DOHH2 (cell line): ENCODE data around the gene TMEM74B.

Experiments
- H3F3A ChIP-seq: fragments of 200-600 bp; sonication (generic), shearing (Covaris generic); 2 replicates; pipeline ENCODE4 v1.6.0; 2016; ENCODE audit warnings: antibody characterized with exemption, mild to moderate bottlenecking; ENCODE audit not compliant: control insufficient read depth, insufficient read depth
- H3K27ac ChIP-seq: fragments of 200-600 bp; sonication (generic); 2 replicates; pipeline ENCODE4 v1.5.1; 2014; ENCODE audit warnings: low read depth, mild to moderate bottlenecking, low read length, moderate library complexity
- H3K27me3 ChIP-seq: fragments of 200-600 bp; sonication (generic); 2 replicates; pipeline ENCODE4 v1.6.1; 2014; ENCODE audit warnings: mild to moderate bottlenecking, low read length, mixed read lengths; ENCODE audit not compliant: control insufficient read depth
- H3K36me3 ChIP-seq: fragments of 200-600 bp; sonication (generic); 2 replicates; pipeline ENCODE4 v1.6.1; 2014; ENCODE audit warnings: mild to moderate bottlenecking, low read length, moderate library complexity, mixed read lengths; ENCODE audit not compliant: control insufficient read depth
- H3K4me1 ChIP-seq: fragments of 200-600 bp; sonication (generic); 2 replicates; pipeline ENCODE4 v1.6.1; 2014; ENCODE audit warnings: mild to moderate bottlenecking, low read length, mixed read lengths; ENCODE audit not compliant: control insufficient read depth
- H3K4me2 ChIP-seq: fragments of 200-600 bp; sonication (generic); 2 replicates; pipeline ENCODE4 v1.6.0; 2014; ENCODE audit warnings: mild to moderate bottlenecking, low read length, moderate library complexity
- H3K4me3 ChIP-seq: fragments of 200-600 bp; sonication (generic); 2 replicates; pipeline ENCODE4 v1.5.1; 2014; ENCODE audit warnings: mild to moderate bottlenecking, low read length, mixed read lengths
- H3K79me2 ChIP-seq: fragments of 200-600 bp; sonication (generic); 2 replicates; pipeline ENCODE4 v1.6.1; 2014; ENCODE audit warnings: mild to moderate bottlenecking, low read length, mixed read lengths; ENCODE audit not compliant: control insufficient read depth
- H3K9me2 ChIP-seq: fragments of 200-600 bp; sonication (generic); replicated peaks from 2 replicates; pipeline ENCODE4 v1.6.1; 2014; ENCODE audit warnings: mild to moderate bottlenecking, low read length, mixed read lengths; ENCODE audit not compliant: control insufficient read depth
- H3K9me3 ChIP-seq: fragments of 200-600 bp; sonication (generic); 2 replicates; pipeline ENCODE4 v1.6.1; 2014; ENCODE audit warnings: antibody characterized with exemption, low read length, mixed read lengths; ENCODE audit not compliant: control insufficient read depth, insufficient read depth
- H4K20me1 ChIP-seq: fragments of 200-600 bp; sonication (generic); 2 replicates; pipeline ENCODE4 v1.6.0; 2014; ENCODE audit warnings: low read depth, mild to moderate bottlenecking, antibody characterized with exemption, low read length, moderate library complexity; ENCODE audit not compliant: control insufficient read depth, insufficient read depth
- CTCF ChIP-seq: fragments of 200-600 bp; sonication (generic); IDR thresholded peaks from one replicate; pipeline ENCODE4 v1.5.1; 2014; ENCODE audit warnings: antibody characterized with exemption, mild to moderate bottlenecking, low read depth, low read length; ENCODE audit not compliant: poor library complexity, severe bottlenecking
- EZH2phosphoT487 ChIP-seq: fragments of 200-600 bp; sonication (generic); IDR thresholded peaks from 2 replicates; pipeline ENCODE4 v1.6.1; 2017; ENCODE audit warnings: borderline replicate concordance, mild to moderate bottlenecking, antibody characterized with exemption, low read length, moderate library complexity, mixed read lengths

The TMEM74B gene

GRCh38 chr20:1184638-1185315 lies at the start of gene TMEM74B:
Gene TMEM74B, minus strand, starts transcription at chr20:1184981. Its CDS starts 1,180 bp downstream, at chr20:1183801.
- Histone ChIP-seq H3K9me3 (no peaks in the 10 kb centered on the region), H3K36me3 (no peaks in the 10 kb centered on the region), H3F3A (no peaks in the 10 kb centered on the region), H3K4me3 (no peak within 1 kb of the TSS), H3K79me2 (no peaks in the 10 kb centered on the region), H3K4me1 (no peaks in the 10 kb centered on the region), H4K20me1 (no peaks in the 10 kb centered on the region), H3K27me3 (peaks cover 15% of the 10 kb centered on the region), H3K4me2 (no peak within 1 kb of the TSS), H3K9me2 (no peaks in the 10 kb centered on the region), H3K27ac (no peak within 1 kb of the TSS)
- TF ChIP-seq EZH2phosphoT487 (no peak), CTCF (no peak)

- Histone ChIP-seq H3K27ac (no peak overlapping the region), H3K36me3 (no peaks in the 10 kb centered on the region), H3K27me3 (peaks cover 29% of the 10 kb centered on the region), H3K4me2 (no peak overlapping the region), H3K4me1 (no peaks in the 10 kb centered on the region), H3F3A (no peaks in the 10 kb centered on the region), H3K79me2 (no peaks in the 10 kb centered on the region), H3K4me3 (no peak overlapping the region), H3K9me2 (no peaks in the 10 kb centered on the region), H3K9me3 (no peaks in the 10 kb centered on the region), H4K20me1 (no peaks in the 10 kb centered on the region)
- TF ChIP-seq CTCF (no peak), EZH2phosphoT487 (no peak)
Observed at GRCh38 chr20:1232286-1233111, 47.7 kb upstream of the TMEM74B start.

- Histone ChIP-seq H3K4me2 (no peak overlapping the region), H3K9me3 (no peaks in the 10 kb centered on the region), H3K9me2 (no peaks in the 10 kb centered on the region), H3K27ac (no peak overlapping the region), H4K20me1 (no peaks in the 10 kb centered on the region), H3K4me3 (no peak overlapping the region), H3K4me1 (no peaks in the 10 kb centered on the region), H3K27me3 (peaks cover 37% of the 10 kb centered on the region), H3F3A (no peaks in the 10 kb centered on the region), H3K36me3 (no peaks in the 10 kb centered on the region), H3K79me2 (no peaks in the 10 kb centered on the region)
- TF ChIP-seq EZH2phosphoT487 (no peak), CTCF (no peak)
Observed at GRCh38 chr20:1229541-1229940, 44.8 kb upstream of the TMEM74B start.
